Caco-2 (cell line): Measurements from ENCODE around the gene ZNF26. TPM values are rescaled to one million over a fixed set of nuclear protein-coding genes. Genes with fewer than 3 reads are reported as not detected.
A peak's percentile ranks its signal among the peaks of the same experiment; 100 is the strongest.
"Not testable (repeated sequence)": the region's sequence is repeated elsewhere in the genome, so short reads cannot be mapped to it uniquely, and the experiment has no call there.

Experiments
- Bru-seq: library from RNA; stranded (reverse); fragments of 400-500 nt; gene quantifications from one replicate; lab custom pipeline; 2021; lab: Mats Ljungman, UMichigan
- BruChase-seq, 2 experiments: library from RNA; stranded (reverse); fragments of 400-500 nt; gene quantifications; one replicate each; lab custom pipeline; 2021; lab: Mats Ljungman, UMichigan
- BruUV-seq: library from RNA; stranded (reverse); fragments of 400-500 nt; replicated peaks from 2 replicates; lab custom pipeline; 2021; lab: Mats Ljungman, UMichigan
- CTCF ChIA-PET: fragments of 300-600 bp; sonication (Branson Sonifier 250); formaldehyde crosslinking; loops from one replicate; lab custom pipeline; 2022; ENCODE audit warnings: antibody characterized with exemption; lab: Charles Lee
- POLR2A ChIA-PET: fragments of 300-600 bp; sonication (Branson Sonifier 250); formaldehyde crosslinking; loops from one replicate; lab custom pipeline; 2022; ENCODE audit warnings: antibody characterized with exemption; lab: Charles Lee
- DNase-seq, 2 experiments: peaks; one replicate each; pipeline versions ENCODE4 v3.0.0 to v3.0.0-alpha.2; 2020 to 2022
- H3K27me3 ChIP-seq: replicated peaks from 2 replicates; pipeline ENCODE4 v1.6.0; 2011; ENCODE audit warnings: low read length; ENCODE audit not compliant: control insufficient read depth, insufficient read depth
- H3K36me3 ChIP-seq: 2 replicates; pipeline ENCODE4 v1.5.1; 2011; ENCODE audit warnings: low read length; ENCODE audit not compliant: control insufficient read depth, insufficient read depth
- H3K4me1 ChIP-seq: fragments of 250-450 bp; sonication (Bioruptor Pico); 2 replicates; pipeline ENCODE4 v1.5.1; 2020; ENCODE audit warnings: mild to moderate bottlenecking
- H3K4me3 ChIP-seq: 2 replicates; pipeline ENCODE4 v1.5.1; 2011; ENCODE audit warnings: low read depth, mild to moderate bottlenecking, control low read depth, low read length
- H3K9me3 ChIP-seq: fragments of 250-450 bp; sonication (Bioruptor Pico); 2 replicates; pipeline ENCODE4 v1.5.1; 2020; ENCODE audit warnings: mild to moderate bottlenecking, moderate library complexity
- H3K27ac Mint-ChIP-seq: one replicate; pipeline ENCODE4 v1.8.0; 2022; ENCODE audit warnings: mixed read lengths; ENCODE audit not compliant: unreplicated experiment
- H3K27me3 Mint-ChIP-seq: one replicate; pipeline ENCODE4 v1.8.0; 2022; ENCODE audit warnings: mixed read lengths; ENCODE audit not compliant: insufficient read depth, unreplicated experiment
- H3K36me3 Mint-ChIP-seq: one replicate; pipeline ENCODE4 v1.8.0; 2022; ENCODE audit warnings: mild to moderate bottlenecking, mixed read lengths; ENCODE audit not compliant: insufficient read depth, unreplicated experiment
- H3K4me1 Mint-ChIP-seq: one replicate; pipeline ENCODE4 v1.8.0; 2022; ENCODE audit warnings: low read depth, mixed read lengths; ENCODE audit not compliant: unreplicated experiment
- H3K4me3 Mint-ChIP-seq: one replicate; pipeline ENCODE4 v1.8.0; 2022; ENCODE audit warnings: mild to moderate bottlenecking, moderate library complexity, mixed read lengths; ENCODE audit not compliant: unreplicated experiment
- H3K9me3 Mint-ChIP-seq: one replicate; pipeline ENCODE4 v1.8.0; 2022; ENCODE audit warnings: mixed read lengths; ENCODE audit not compliant: unreplicated experiment
- intact Hi-C: fragments of 100-400 bp; cut with micrococcal nuclease; formaldehyde crosslinking; loops from one replicate; pipeline ENCODE4 v1.10.0; 2022; ENCODE audit not compliant: unreplicated experiment
- long read RNA-seq: library from polyadenylated mRNA; stranded (forward); transcript quantifications from one replicate; pipeline ENCODE4 v2.0.0, GENCODE V29; 2022
- total RNA-seq: library from RNA; stranded (reverse); gene quantifications from 2 replicates; pipeline ENCODE4 v1.2.3, GENCODE V29; 2022
- TF ChIP-seq, protein P1 (sequence below), 2 experiments: fragments of 200-600 bp in 1 of 2; IDR thresholded peaks; 1 replicate in 1 of 2; 2 replicates in 1 of 2; pipeline versions ENCODE4 v1.5.1 to v1.8.0; 2011 to 2022; ENCODE audit warnings: antibody characterized with exemption in 1 of 2, control low read depth in 1 of 2, inconsistent platforms in 1 of 2, low read depth in 1 of 2, low read length in 1 of 2, mild to moderate bottlenecking in 1 of 2, moderate library complexity in 1 of 2; ENCODE audit not compliant: insufficient read depth in 1 of 2, severe bottlenecking in 1 of 2, unreplicated experiment in 1 of 2

ZNF26 gene, protein sequence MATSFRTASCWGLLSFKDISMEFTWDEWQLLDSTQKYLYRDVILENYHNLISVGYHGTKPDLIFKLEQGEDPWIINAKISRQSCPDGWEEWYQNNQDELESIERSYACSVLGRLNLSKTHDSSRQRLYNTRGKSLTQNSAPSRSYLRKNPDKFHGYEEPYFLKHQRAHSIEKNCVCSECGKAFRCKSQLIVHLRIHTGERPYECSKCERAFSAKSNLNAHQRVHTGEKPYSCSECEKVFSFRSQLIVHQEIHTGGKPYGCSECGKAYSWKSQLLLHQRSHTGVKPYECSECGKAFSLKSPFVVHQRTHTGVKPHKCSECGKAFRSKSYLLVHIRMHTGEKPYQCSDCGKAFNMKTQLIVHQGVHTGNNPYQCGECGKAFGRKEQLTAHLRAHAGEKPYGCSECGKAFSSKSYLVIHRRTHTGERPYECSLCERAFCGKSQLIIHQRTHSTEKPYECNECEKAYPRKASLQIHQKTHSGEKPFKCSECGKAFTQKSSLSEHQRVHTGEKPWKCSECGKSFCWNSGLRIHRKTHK
- total RNA-seq, result 15.0 and 17.8 TPM in 2 replicates
- Bru-seq, nascent RNA, result percentile 75 among the genes with signal in this experiment
- percentile 85 among the genes with signal in this experiment for BruChase-seq, experiment 1, labeled RNA remaining after a 2-hour chase
- BruChase-seq, experiment 2, labeled RNA remaining after a 6-hour chase, result percentile 83 among the genes with signal in this experiment
- long read RNA-seq, full-length matches to known transcripts, result 5 of 30 reads
- long read RNA-seq, partial matches to known transcripts, result 0 of 30 reads
- long read RNA-seq, other reads (novel, unspliced or antisense), result 25 of 30 reads

DNA sequence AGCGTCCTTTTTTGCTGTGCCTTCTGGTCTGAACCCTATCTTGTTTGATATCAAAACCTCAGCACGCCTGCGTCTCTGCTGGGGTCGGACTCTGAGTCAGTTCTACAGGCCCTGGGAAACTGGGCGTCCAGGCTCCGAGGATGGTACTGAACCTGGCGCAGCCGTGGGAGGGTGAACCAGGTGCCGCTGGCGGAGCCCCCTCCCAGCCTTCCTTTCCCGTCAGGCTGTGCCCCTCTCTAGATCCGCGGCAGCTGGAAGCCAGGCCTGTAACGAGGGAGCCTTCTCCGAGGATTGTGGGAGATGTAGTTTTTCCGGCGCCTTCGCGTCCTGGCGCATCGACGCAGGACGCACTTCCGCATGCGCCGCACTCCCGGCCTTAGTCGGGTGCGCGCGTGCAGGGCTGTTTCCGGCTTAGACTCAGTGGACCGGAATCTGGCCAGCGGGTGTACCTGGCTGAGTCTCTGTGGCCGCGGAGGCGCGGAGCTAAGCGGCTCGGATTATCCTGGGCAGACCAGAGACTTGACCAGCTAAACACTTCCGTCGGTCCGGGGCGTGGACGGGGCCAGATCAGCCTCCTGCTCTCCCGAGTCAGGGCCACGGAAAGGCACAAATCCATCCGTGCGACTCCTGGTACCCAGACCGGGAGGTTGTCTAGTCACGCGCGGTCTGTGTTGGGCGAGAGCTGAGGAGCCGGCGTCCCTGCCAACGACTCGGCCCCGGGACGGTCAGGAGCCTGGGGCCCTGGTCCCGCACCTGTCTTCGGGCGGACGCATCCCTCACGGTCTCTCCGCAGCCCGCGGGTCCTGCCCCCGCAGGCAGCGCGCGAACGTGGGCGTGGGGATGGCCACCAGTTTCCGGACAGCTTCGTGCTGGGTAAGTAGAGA is at the start of gene ZNF26:
Gene ZNF26, plus strand, starts transcription at position 367 of the 884 bp plus-strand sequence. Its CDS starts 474 bp downstream, at position 841.
- Mint-ChIP-seq H3K27me3 (no peaks in the 10 kb centered on the region), H3K36me3 (peaks cover 40% of the 10 kb centered on the region), H3K27ac (peak within 1 kb of the TSS; percentile 69), H3K4me1 (peaks cover 8% of the 10 kb centered on the region), H3K4me3 (peak within 1 kb of the TSS; percentile 80), H3K9me3 (peaks cover 31% of the 10 kb centered on the region)
- BruUV-seq, result no TSS peak
- Histone ChIP-seq H3K36me3 (no peaks in the 10 kb centered on the region), H3K27me3 (no peaks in the 10 kb centered on the region), H3K4me1 (no peaks in the 10 kb centered on the region), H3K4me3 (peak within 1 kb of the TSS; percentile 96), H3K9me3 (peaks cover 9% of the 10 kb centered on the region)
- POLR2A ChIA-PET, result interaction anchor here (0.7 to 0.9 kb wide), 2 partner anchors 94 to 95 kb away, joined by 3 to 5 read pairs; partner anchors contain the start of gene ZNF140
- CTCF ChIA-PET, result interaction anchor here (0.8 kb wide), 1 partner anchor 195 kb away, joined by 3 read pairs; the partner anchor contains the start of gene ZNF268
- TF ChIP-seq, protein P1, sequence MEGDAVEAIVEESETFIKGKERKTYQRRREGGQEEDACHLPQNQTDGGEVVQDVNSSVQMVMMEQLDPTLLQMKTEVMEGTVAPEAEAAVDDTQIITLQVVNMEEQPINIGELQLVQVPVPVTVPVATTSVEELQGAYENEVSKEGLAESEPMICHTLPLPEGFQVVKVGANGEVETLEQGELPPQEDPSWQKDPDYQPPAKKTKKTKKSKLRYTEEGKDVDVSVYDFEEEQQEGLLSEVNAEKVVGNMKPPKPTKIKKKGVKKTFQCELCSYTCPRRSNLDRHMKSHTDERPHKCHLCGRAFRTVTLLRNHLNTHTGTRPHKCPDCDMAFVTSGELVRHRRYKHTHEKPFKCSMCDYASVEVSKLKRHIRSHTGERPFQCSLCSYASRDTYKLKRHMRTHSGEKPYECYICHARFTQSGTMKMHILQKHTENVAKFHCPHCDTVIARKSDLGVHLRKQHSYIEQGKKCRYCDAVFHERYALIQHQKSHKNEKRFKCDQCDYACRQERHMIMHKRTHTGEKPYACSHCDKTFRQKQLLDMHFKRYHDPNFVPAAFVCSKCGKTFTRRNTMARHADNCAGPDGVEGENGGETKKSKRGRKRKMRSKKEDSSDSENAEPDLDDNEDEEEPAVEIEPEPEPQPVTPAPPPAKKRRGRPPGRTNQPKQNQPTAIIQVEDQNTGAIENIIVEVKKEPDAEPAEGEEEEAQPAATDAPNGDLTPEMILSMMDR (IDR thresholded peaks at IDR 0.05; ENCODE audit: insufficient read depth in 1 of 2, low read depth in 1 of 2, low read length in 1 of 2, severe bottlenecking in 1 of 2, unreplicated experiment in 1 of 2), result no peak
- DNase-seq, result peak; percentile 89 to 90
- intact Hi-C loops, result loop anchor here (1.0 to 2.0 kb wide), 4 partner anchors 51 to 195 kb away; partner anchors contain the start of genes ZNF10, ZNF140, ZNF268 and ZNF84

DNA sequence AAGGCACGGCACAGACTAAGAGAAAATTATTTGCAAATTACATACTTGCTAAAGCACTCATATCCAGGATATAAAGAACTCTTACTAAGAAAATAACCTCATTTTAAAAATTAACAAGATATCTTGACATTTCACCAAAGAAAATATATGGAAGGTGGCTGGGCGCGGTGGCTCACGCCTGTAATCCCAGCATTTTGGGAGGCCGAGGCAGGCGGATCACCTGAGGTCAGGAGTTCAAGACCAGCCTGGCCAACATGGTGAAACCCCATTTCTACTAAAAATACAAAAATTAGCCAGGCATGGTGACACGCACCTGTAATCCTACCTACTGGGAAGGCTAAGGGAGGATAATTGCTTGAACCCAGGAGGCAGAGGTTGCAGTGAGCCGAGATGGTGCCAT is 49.2 kb upstream of the ZNF26 start:
- POLR2A ChIA-PET, H3K4me3 ChIP-seq, DNase-seq, intact Hi-C loops, H3K4me1 Mint-ChIP-seq, H3K4me1 ChIP-seq, H3K36me3 ChIP-seq, BruUV-seq, H3K27me3 Mint-ChIP-seq, H3K36me3 Mint-ChIP-seq, H3K27me3 ChIP-seq, H3K27ac Mint-ChIP-seq, H3K4me3 Mint-ChIP-seq, CTCF ChIA-PET: not testable (repeated sequence)
- H3K9me3 ChIP-seq, result peaks cover 27% of the 10 kb centered on the region
- peaks cover 34% of the 10 kb centered on the region for H3K9me3 Mint-ChIP-seq

DNA sequence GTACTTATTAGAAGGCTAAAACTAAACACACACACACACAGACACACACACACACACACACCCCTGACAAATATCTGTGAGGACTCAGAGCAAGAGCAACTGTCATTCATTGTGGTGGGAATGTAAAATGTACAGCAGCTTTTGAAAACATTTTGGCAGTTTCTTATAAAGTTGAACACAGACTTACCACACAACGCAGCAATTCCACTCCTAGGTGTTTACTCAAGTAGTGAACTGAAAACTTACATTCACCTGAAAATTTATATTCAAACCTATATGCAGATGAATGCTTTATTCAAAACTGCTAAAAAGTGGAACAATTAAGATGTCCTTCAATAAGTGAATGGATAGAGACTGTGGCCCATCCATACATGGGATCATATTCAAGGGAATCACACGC is 48.7 kb upstream of the ZNF26 start:
- H3K4me1 ChIP-seq, result no peaks in the 10 kb centered on the region
- intact Hi-C loops, result no loop called here
- H3K4me3 ChIP-seq, result no peak overlapping the region
- Mint-ChIP-seq H3K4me1 (no peaks in the 10 kb centered on the region), H3K4me3 (no peak overlapping the region), H3K27ac (no peak overlapping the region), H3K36me3 (peaks cover 8% of the 10 kb centered on the region), H3K9me3 (peaks cover 37% of the 10 kb centered on the region), H3K27me3 (no peaks in the 10 kb centered on the region)
- no peaks in the 10 kb centered on the region for H3K27me3 ChIP-seq
- POLR2A ChIA-PET, result no interaction called here
- DNase-seq, result no peak
- H3K9me3 ChIP-seq, result peaks cover 27% of the 10 kb centered on the region
- TF ChIP-seq, protein P1 (IDR thresholded peaks at IDR 0.05; ENCODE audit: insufficient read depth in 1 of 2, low read depth in 1 of 2, low read length in 1 of 2, severe bottlenecking in 1 of 2, unreplicated experiment in 1 of 2), result no peak
- peaks cover 4% of the 10 kb centered on the region; the same call in 1 of the 2 replicates for H3K36me3 ChIP-seq
- CTCF ChIA-PET, result no interaction called here
- BruUV-seq, result no TSS peak

DNA sequence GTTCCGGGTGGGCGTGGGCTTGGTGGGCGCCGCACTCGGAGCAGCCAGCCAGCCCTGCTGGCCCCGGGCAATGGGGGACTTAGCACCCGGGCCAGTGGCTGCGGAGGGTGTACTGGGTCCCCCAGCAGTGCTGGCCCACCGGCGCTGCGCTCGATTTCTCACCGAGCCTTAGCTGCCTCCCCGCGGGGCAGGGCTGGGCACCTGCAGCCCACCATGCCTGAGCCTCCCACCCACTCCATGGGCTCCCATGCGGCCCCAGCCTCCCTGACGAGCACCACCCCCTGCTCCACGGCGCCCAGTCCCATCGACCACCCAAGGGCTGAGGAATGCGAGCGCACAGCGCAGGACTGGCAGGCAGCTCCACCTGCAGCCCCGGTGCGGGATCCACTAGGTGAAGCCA is 47.4 kb upstream of the ZNF26 start:
- H3K4me3 ChIP-seq, H3K4me1 Mint-ChIP-seq, H3K27me3 ChIP-seq, POLR2A ChIA-PET, H3K36me3 ChIP-seq, H3K4me1 ChIP-seq, H3K27ac Mint-ChIP-seq, BruUV-seq, CTCF ChIA-PET, DNase-seq, H3K4me3 Mint-ChIP-seq, intact Hi-C loops, H3K27me3 Mint-ChIP-seq: not testable (repeated sequence)
- peaks cover 23% of the 10 kb centered on the region for H3K9me3 ChIP-seq
- Mint-ChIP-seq H3K9me3 (peaks cover 37% of the 10 kb centered on the region), H3K36me3 (peaks cover 15% of the 10 kb centered on the region)
